GM12873 (cell line): ENCODE results near the gene PEX13.

Source experiments
- TF ChIP-seq, protein P1 (sequence below): IDR thresholded peaks from 2 replicates; pipeline ENCODE4 v1.5.1; 2012; ENCODE audit warnings: low read depth, mild to moderate bottlenecking, moderate library complexity, low read length, control low read depth; ENCODE audit not compliant: insufficient read depth; ENCODE audit errors: missing control alignments

Gene PEX13

DNA sequence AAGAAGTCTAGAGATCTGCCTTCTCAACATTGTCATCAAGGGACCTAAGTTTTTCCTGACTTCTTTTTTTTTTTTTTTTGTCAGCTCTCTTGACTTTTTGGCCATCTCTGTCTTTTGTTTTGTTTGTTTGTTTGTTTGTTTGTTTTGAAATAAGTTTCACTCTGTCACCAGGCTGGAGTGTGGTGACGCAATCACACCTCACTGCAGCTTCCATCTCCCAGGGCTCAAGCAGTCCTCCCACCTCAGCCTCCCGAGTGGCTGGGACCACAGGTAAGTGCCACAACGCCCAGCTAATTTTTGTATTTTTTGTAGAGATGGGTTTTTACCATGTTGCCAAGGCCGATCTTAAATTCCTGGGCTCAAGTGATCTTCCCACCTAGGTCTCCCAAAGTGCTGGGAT is 6.2 kb downstream of the PEX13 start:
- TF ChIP-seq, protein P1, sequence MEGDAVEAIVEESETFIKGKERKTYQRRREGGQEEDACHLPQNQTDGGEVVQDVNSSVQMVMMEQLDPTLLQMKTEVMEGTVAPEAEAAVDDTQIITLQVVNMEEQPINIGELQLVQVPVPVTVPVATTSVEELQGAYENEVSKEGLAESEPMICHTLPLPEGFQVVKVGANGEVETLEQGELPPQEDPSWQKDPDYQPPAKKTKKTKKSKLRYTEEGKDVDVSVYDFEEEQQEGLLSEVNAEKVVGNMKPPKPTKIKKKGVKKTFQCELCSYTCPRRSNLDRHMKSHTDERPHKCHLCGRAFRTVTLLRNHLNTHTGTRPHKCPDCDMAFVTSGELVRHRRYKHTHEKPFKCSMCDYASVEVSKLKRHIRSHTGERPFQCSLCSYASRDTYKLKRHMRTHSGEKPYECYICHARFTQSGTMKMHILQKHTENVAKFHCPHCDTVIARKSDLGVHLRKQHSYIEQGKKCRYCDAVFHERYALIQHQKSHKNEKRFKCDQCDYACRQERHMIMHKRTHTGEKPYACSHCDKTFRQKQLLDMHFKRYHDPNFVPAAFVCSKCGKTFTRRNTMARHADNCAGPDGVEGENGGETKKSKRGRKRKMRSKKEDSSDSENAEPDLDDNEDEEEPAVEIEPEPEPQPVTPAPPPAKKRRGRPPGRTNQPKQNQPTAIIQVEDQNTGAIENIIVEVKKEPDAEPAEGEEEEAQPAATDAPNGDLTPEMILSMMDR, result no peak

DNA sequence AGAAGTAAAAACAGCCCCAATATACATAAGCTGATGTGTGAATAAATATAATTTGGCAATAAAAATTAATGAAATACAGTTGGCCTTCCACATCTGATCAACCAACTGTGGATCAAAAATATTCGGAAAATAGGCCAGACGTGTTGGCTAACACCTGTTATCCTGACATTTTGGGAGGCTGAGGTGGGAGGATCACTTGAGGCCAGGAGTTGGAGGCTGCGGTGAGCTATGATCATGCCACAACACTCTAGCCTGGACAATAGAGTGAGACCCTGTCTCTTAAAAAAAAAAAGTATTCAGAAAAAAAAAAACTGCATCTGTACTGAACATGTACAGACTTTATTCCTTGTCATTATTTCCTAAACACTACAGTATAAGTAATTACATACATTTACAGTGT is 12.0 kb downstream of the PEX13 start:
- TF ChIP-seq, protein P1, result no peak

DNA sequence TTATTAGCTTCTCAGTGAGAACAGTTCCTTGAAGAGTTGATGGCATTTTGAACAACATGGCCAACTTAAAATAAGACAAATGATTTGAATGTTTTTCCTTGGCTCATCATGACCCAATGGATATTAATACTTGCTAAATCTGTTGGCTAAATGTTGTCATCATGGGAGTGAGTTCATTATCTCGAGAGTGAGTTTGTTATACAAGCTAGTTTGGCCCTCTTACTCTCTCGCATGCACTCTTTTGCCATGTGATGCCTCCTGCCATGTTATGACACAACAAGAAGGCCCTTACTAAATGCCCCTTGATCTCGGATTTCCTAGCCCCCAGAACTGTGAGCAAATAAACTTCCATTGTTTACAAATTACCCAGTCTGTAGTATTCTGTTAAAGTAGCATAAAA is 25.3 kb downstream of the PEX13 start:
- TF ChIP-seq, protein P1, result no peak

DNA sequence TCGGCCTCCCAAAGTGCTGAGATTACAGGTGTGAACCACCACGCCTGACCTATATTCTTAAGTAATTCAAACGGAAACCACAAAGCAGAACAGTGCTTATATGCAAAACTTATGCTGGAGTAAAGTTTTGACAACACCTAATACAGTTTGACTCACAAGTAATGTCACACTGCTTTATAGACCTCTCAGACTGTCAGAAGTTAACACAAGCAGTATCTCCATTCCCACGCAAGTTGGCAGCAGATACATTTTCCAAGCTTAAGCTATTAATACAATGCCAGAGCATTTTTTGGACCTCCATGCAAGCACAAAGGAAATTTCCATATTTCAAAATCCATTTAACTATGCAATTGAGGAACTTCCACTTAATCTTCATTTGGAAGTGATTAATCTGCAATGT is 27.1 kb downstream of the PEX13 start:
- TF ChIP-seq, protein P1, result no peak

DNA sequence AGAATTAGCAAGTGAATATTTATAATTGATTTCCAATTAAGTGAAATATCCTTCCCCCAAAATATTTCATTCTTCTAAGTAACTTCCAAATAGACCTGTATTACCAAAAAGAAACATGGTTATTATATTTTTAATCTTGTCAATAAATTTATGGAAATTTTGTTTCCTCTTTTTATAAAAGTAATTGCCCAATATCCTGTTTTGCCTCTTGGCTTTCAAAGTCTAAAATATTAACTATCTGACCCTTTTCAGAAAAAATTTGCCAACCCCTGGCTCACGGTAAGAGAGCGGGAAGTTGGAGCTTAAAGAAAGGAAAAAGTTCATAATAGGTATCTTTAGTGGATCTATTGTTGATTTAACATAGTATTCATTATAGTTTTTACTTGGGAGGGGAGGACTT is 27.7 kb downstream of the PEX13 start:
- TF ChIP-seq, protein P1, result no peak

DNA sequence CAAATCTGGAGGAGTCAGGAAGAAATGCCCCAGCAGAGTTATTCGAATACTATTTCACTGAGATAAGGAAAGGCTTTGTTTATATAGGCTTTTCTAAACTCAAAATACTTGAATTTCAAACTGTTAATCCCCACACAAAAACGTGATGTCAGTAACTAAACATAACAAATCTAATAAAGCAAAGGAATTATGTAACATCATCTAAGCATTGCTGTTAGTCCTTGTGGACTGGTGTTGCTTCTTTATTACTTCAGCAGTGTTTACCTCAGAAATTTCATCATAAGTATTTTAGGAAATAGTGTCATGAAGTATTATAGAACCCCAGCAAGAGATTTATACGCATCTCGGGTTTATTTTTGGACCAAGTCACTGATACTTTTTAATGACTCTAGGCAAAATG is 28.5 kb downstream of the PEX13 start:
- TF ChIP-seq, protein P1, result no peak

DNA sequence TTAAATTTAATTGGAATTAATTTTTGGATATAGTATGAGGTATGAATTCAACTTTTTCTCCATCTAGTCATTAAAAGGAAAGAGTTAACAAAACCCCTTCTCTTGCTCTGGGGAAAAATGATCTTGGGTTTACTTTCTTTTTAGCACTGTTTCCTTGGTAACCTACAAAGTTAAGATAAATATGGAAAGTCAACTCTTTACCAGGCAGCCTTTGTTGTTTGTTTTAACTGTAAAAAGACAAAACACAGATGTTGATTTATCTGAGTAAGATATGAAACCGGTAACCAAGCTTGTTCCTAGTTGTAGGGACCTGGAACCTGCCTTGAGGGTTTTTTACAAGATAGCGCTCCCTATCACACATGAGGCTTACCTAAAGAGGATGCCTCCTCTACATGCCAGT is 38.0 kb downstream of the PEX13 start:
- TF ChIP-seq, protein P1, result no peak
